ENCODE data around the gene SYCP2L. TPM values are rescaled to one million over a fixed set of nuclear protein-coding genes. Genes with fewer than 3 reads are reported as not detected.

SYCP2L gene
- total RNA-seq, 1 experiment from 2014 or later, result 9.7 TPM

DNA sequence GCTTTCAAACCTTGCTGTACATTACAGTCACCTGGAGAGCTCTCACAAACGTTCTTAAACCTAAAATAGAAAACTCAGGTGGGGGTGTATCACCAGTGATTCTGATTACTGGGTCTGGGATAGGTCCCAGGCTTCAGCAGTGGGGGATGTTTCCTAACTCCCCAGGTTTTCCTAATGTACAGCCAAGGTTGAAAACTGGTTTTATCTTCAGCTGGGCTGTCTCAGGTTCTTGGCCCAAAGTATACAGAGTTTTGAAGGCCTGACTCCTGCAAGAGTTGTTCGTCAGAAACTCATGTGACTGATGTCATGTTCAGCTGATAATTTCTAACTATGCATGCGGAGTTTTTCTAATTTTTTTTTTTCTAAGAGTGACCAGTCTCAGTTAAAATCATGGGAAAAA, 9.8 kb downstream of the SYCP2L start:
- Histone ChIP-seq H3K36me3 (ENCODE audit: insufficient read depth, low read length, poor library complexity, severe bottlenecking) (no peaks in the 10 kb centered on the region), H3K9me3 (ENCODE audit: low read depth, low read length, poor library complexity, severe bottlenecking) (no peaks in the 10 kb centered on the region), H3K4me1 (ENCODE audit: insufficient read depth, low read length, poor library complexity, severe bottlenecking) (no peaks in the 10 kb centered on the region), H3K4me3 (ENCODE audit: low read depth, low read length, poor library complexity, severe bottlenecking) (no peak overlapping the region), H3K27ac (ENCODE audit: low read depth, low read length, poor library complexity, severe bottlenecking) (no peak overlapping the region), H3K27me3 (replicated peaks; ENCODE audit: insufficient read depth, low read depth, low read length, poor library complexity) (no peaks in the 10 kb centered on the region)
- no peak for DNase-seq (ENCODE audit: low spot score)
- BruUV-seq (replicated peaks), result no TSS peak
- intact Hi-C loops (cut with micrococcal nuclease; ENCODE audit: unreplicated experiment), result no loop called here
- TF ChIP-seq EZH2 (IDR thresholded peaks at IDR 0.05; ENCODE audit: borderline replicate concordance, low read depth, low read length, poor library complexity, severe bottlenecking) (no peak), CTCF (conservative IDR thresholded peaks at IDR 0.05; ENCODE audit: low read depth, low read length) (no peak)
- ChIA-PET CTCF (interaction anchor here (0.9 kb wide), 1 partner anchor 9 kb away, joined by 3 read pairs; no protein-coding TSS in a partner anchor), POLR2A (ENCODE audit: low non-redundant PET) (no interaction called here)

DNA sequence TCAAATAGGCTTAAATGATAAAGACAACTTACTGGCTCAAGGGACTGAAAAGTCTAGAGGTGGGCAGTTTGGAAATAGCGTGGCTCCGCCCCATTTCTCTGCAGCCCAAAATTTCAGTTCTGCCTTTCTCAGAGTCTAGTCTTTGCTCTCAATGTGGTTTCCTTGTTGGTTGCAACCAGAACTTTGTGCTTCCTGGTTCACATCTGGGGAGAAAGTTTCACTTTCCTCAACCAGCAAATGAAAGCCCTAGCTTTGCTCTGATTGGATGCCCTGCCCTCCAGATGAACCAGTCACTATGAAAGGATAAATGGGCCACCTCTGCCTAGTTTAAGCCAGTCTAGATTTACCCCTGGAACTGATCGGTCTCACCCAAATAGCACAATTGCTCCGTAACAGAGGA, 14.9 kb downstream of the SYCP2L start:
- no TSS peak for BruUV-seq (replicated peaks)
- DNase-seq (ENCODE audit: low spot score), result no peak
- TF ChIP-seq CTCF (conservative IDR thresholded peaks at IDR 0.05; ENCODE audit: low read depth, low read length) (no peak), EZH2 (IDR thresholded peaks at IDR 0.05; ENCODE audit: borderline replicate concordance, low read depth, low read length, poor library complexity, severe bottlenecking) (no peak)
- Histone ChIP-seq H3K27me3 (replicated peaks; ENCODE audit: insufficient read depth, low read depth, low read length, poor library complexity) (no peaks in the 10 kb centered on the region), H3K36me3 (ENCODE audit: insufficient read depth, low read length, poor library complexity, severe bottlenecking) (no peaks in the 10 kb centered on the region), H3K27ac (ENCODE audit: low read depth, low read length, poor library complexity, severe bottlenecking) (no peak overlapping the region), H3K4me1 (ENCODE audit: insufficient read depth, low read length, poor library complexity, severe bottlenecking) (no peaks in the 10 kb centered on the region), H3K4me3 (ENCODE audit: low read depth, low read length, poor library complexity, severe bottlenecking) (no peak overlapping the region), H3K9me3 (ENCODE audit: low read depth, low read length, poor library complexity, severe bottlenecking) (no peaks in the 10 kb centered on the region)
- ChIA-PET POLR2A (ENCODE audit: low non-redundant PET) (no interaction called here), CTCF (no interaction called here)
- intact Hi-C loops (cut with micrococcal nuclease; ENCODE audit: unreplicated experiment), result no loop called here

GRCh38 chr6:10904015-10904414, 17.2 kb downstream of the SYCP2L start:
- DNase-seq (ENCODE audit: low spot score), result no peak
- Histone ChIP-seq H3K27me3 (replicated peaks; ENCODE audit: insufficient read depth, low read depth, low read length, poor library complexity) (no peaks in the 10 kb centered on the region), H3K4me1 (ENCODE audit: insufficient read depth, low read length, poor library complexity, severe bottlenecking) (no peaks in the 10 kb centered on the region), H3K27ac (ENCODE audit: low read depth, low read length, poor library complexity, severe bottlenecking) (no peak overlapping the region), H3K36me3 (ENCODE audit: insufficient read depth, low read length, poor library complexity, severe bottlenecking) (no peaks in the 10 kb centered on the region), H3K4me3 (ENCODE audit: low read depth, low read length, poor library complexity, severe bottlenecking) (no peak overlapping the region), H3K9me3 (ENCODE audit: low read depth, low read length, poor library complexity, severe bottlenecking) (no peaks in the 10 kb centered on the region)
- TF ChIP-seq EZH2 (IDR thresholded peaks at IDR 0.05; ENCODE audit: borderline replicate concordance, low read depth, low read length, poor library complexity, severe bottlenecking), result no peak
- no peak for TF ChIP-seq CTCF (conservative IDR thresholded peaks at IDR 0.05; ENCODE audit: low read depth, low read length)
- CTCF ChIA-PET, result no interaction called here
- POLR2A ChIA-PET (ENCODE audit: low non-redundant PET), result no interaction called here
- no TSS peak for BruUV-seq (replicated peaks)
- intact Hi-C loops (cut with micrococcal nuclease; ENCODE audit: unreplicated experiment), result no loop called here

All from A673 (cell line).